Peyer's patch (tissue), 4 donors: ENCODE measurements around the gene AHDC1. TPM values are rescaled to one million over a fixed set of nuclear protein-coding genes. Genes with fewer than 3 reads are reported as not detected.

Source experiments
- DNase-seq, 3 donors: peaks; one replicate each; pipeline ENCODE4 v3.0.0-alpha.2; 2017 to 2019
- H3K27ac ChIP-seq, 4 donors: fragments of 200-600 bp; sonication (generic); one replicate each; pipeline ENCODE4 v1.5.1; 2016 to 2019
- H3K27me3 ChIP-seq, 2 donors: fragments of 200-600 bp; sonication (generic); one replicate each; pipeline ENCODE4 v1.5.1; 2019
- H3K36me3 ChIP-seq, 3 donors: fragments of 200-600 bp; sonication (generic); one replicate each; pipeline ENCODE4 v1.5.1; 2016 to 2019
- H3K4me1 ChIP-seq, 4 donors: fragments of 200-600 bp; sonication (generic); one replicate each; pipeline ENCODE4 v1.5.1; 2016 to 2019
- H3K4me3 ChIP-seq, 4 donors: fragments of 200-600 bp; sonication (generic); 1 replicate in 3 of 4; 2 replicates in 1 of 4; pipeline ENCODE4 v1.5.1; 2016 to 2019; ENCODE audit warnings: mild to moderate bottlenecking in 1 of 4
- H3K9me3 ChIP-seq, 4 donors: fragments of 200-600 bp; sonication (generic); one replicate each; pipeline ENCODE4 v1.5.1; 2016 to 2019; ENCODE audit warnings: mild to moderate bottlenecking in 1 of 4
- CTCF ChIP-seq, 6 experiments: fragments of 450-650 bp in 4 of 6; fragments of 200-600 bp in 2 of 6; sonication (generic) in 1 of 6; IDR thresholded peaks; one replicate each; pipeline ENCODE4 v1.5.1; 2017 to 2019; ENCODE audit warnings: antibody characterized with exemption in 6 of 6, mild to moderate bottlenecking in 3 of 6, moderate library complexity in 1 of 6
- POLR2A ChIP-seq, 2 donors: fragments of 450-650 bp; IDR thresholded peaks; one replicate each; pipeline ENCODE4 v1.5.1; 2017; ENCODE audit warnings: antibody characterized with exemption in 2 of 2, mild to moderate bottlenecking in 2 of 2, moderate library complexity in 2 of 2
- small RNA-seq, 2 donors: library from RNA; depleted of rRNA; stranded (forward); fragments of <200 nt; gene quantifications; one replicate each; pipeline ENCODE3, GENCODE V24; 2016
- total RNA-seq, 4 donors: library from RNA; depleted of rRNA; stranded (reverse); fragments of >200 nt; gene quantifications; one replicate each; pipeline ENCODE4 v1.1.0, GENCODE V29; 2016

The AHDC1 gene
- total RNA-seq, 4 donors from 2014 or later: 7.0 to 21.5 (median 12.0) TPM

- H3K36me3 ChIP-seq: no peaks in the 10 kb centered on the region
- H3K4me1 ChIP-seq: peaks cover 4 to 42% (median 14%) of the 10 kb centered on the region in 4 donors
- no peaks in the 10 kb centered on the region for H3K9me3 ChIP-seq
- H3K4me3 ChIP-seq: peak within 1 kb of the TSS; percentile 88 to 100 (median 94)
- no peaks in the 10 kb centered on the region for H3K27me3 ChIP-seq
- TF ChIP-seq CTCF (IDR thresholded peaks at IDR 0.05) (peak in 1 of 6 experiments; percentile 7), POLR2A (IDR thresholded peaks at IDR 0.05) (peak; percentile 93 to 97)
- DNase-seq: peak; percentile 97 to 99 (median 97)
- H3K27ac ChIP-seq: peak within 1 kb of the TSS; percentile 98 to 100 (median 99)
Observed at GRCh38 chr1:27489973-27490741, 113.8 kb downstream of the AHDC1 start, which contains the start of gene WASF2. WASF2 (minus strand) TSS chr1:27490167; CDS start chr1:27428890, 61,277 bp downstream.

- TF ChIP-seq CTCF (IDR thresholded peaks at IDR 0.05) (no peak), POLR2A (IDR thresholded peaks at IDR 0.05) (no peak)
- no peaks in the 10 kb centered on the region for H3K27me3 ChIP-seq
- H3K27ac ChIP-seq: peak overlapping the region; percentile 98 to 100 (median 99)
- peaks cover 4 to 43% (median 14%) of the 10 kb centered on the region in 4 donors for H3K4me1 ChIP-seq
- H3K4me3 ChIP-seq: peak overlapping the region; percentile 88 to 100 (median 94)
- peak in 2 of 3 donors; percentile 20 to 55 for DNase-seq
- H3K36me3 ChIP-seq: no peaks in the 10 kb centered on the region
- no peaks in the 10 kb centered on the region for H3K9me3 ChIP-seq
Observed at GRCh38 chr1:27489501-27489972, 114.4 kb downstream of the AHDC1 start.

- DNase-seq: peak in 2 of 3 donors; percentile 16 to 42
- Histone ChIP-seq H3K27ac (peak overlapping the region; percentile 98 to 100 (median 99)), H3K27me3 (no peaks in the 10 kb centered on the region), H3K36me3 (no peaks in the 10 kb centered on the region), H3K4me3 (peak overlapping the region; percentile 88 to 100 (median 94)), H3K9me3 (no peaks in the 10 kb centered on the region), H3K4me1 (peaks cover 4 to 52% (median 17%) of the 10 kb centered on the region in 4 donors)
- TF ChIP-seq CTCF (IDR thresholded peaks at IDR 0.05) (peak in 1 of 6 experiments; percentile 2), POLR2A (IDR thresholded peaks at IDR 0.05) (no peak)
Observed at GRCh38 chr1:27487966-27488884, 115.7 kb downstream of the AHDC1 start.

GRCh38 chr1:27485363-27485762, 118.6 kb downstream of the AHDC1 start:
- Histone ChIP-seq H3K27me3 (no peaks in the 10 kb centered on the region), H3K4me3 (no peak overlapping the region), H3K27ac (no peak overlapping the region), H3K4me1 (peaks cover 0 to 44% (median 13%) of the 10 kb centered on the region in 4 donors), H3K9me3 (no peaks in the 10 kb centered on the region), H3K36me3 (no peaks in the 10 kb centered on the region)
- no peak for TF ChIP-seq CTCF (IDR thresholded peaks at IDR 0.05)
- TF ChIP-seq POLR2A (IDR thresholded peaks at IDR 0.05): no peak
- DNase-seq: no peak

Small RNA genes lying within 50 kb of the gene (small RNA-seq; reads per million reads assigned to genes)
- gene AL031729.1: 0 reads per million in 2 donors

Other genes with a start within 250 kb of the AHDC1 start
- gene MAP3K6, start 237.2 kb downstream of the AHDC1 start, total RNA-seq: 100 to 1,000 TPM in 1 of 4 donors, 10 to 100 TPM in 2, 1 to 10 TPM in 1; 6.3 to 124 (median 34.1) TPM
- gene FCN3, start 229.3 kb downstream of the AHDC1 start, total RNA-seq: not detected
- not detected for gene CD164L2, start 220.8 kb downstream of the AHDC1 start, total RNA-seq
- gene GPR3, start 211.5 kb downstream of the AHDC1 start, total RNA-seq: not detected
- 10 to 100 TPM; 52.5 to 74.5 (median 57.5) TPM for gene WASF2, start 114.0 kb downstream of the AHDC1 start, total RNA-seq
- 10 to 100 TPM in 1 of 4 donors, 1 to 10 TPM in 3; 1.1 to 38.8 (median 4.7) TPM for gene FGR, start 31.0 kb upstream of the AHDC1 start, total RNA-seq
- gene IFI6, start 68.0 kb upstream of the AHDC1 start, total RNA-seq: 10 to 100 TPM; 17.8 to 28.5 (median 20.7) TPM
- 10 to 100 TPM in 2 of 4 donors, 1 to 10 TPM in 2; 9.3 to 62.7 (median 12.8) TPM for gene FAM76A, start 121.8 kb upstream of the AHDC1 start, total RNA-seq
- gene STX12, start 169.1 kb upstream of the AHDC1 start, total RNA-seq: 10 to 100 TPM; 57.8 to 63.7 (median 59.9) TPM
- 10 to 100 TPM; 19.1 to 82.5 (median 27.0) TPM for gene PPP1R8, start 226.6 kb upstream of the AHDC1 start, total RNA-seq